BJ (cell line): Measurements from ENCODE around the gene FCRL6. TPM values are rescaled to one million over a fixed set of nuclear protein-coding genes. Genes with fewer than 3 reads are reported as not detected.

ENCODE experiments used
- CTCF ChIA-PET: fragments of 350-600 bp; formaldehyde crosslinking; extraction: SDS; loops from one replicate; lab custom pipeline; 2021; ENCODE audit warnings: antibody characterized with exemption, inconsistent platforms; lab: Yijun Ruan, JAX
- POLR2A ChIA-PET: fragments of 300-600 bp; sonication (Branson Sonifier 250); formaldehyde crosslinking; extraction: SDS; loops from one replicate; lab custom pipeline; 2021; ENCODE audit warnings: antibody characterized with exemption; lab: Charles Lee
- DNase-seq: peaks from one replicate; pipeline ENCODE4 v3.0.0-alpha.2; 2011; ENCODE audit warnings: low read depth
- H3K27me3 ChIP-seq: 2 replicates; pipeline ENCODE4 v1.6.0; 2011; ENCODE audit warnings: low read length; ENCODE audit not compliant: control insufficient read depth, insufficient read depth
- H3K36me3 ChIP-seq: 2 replicates; pipeline ENCODE4 v1.5.1; 2011; ENCODE audit warnings: low read length; ENCODE audit not compliant: control insufficient read depth, insufficient read depth
- H3K4me3 ChIP-seq: 2 replicates; pipeline ENCODE4 v1.5.1; 2011; ENCODE audit warnings: low read depth, mild to moderate bottlenecking, control low read depth, low read length
- polyA plus RNA-seq: library from polyadenylated mRNA; depleted of rRNA; stranded (reverse); fragments of >200 nt; gene quantifications from 2 replicates; pipeline ENCODE4 v1.2.3, GENCODE V29; 2011; rRNA removed
- small RNA-seq: library from RNA; depleted of rRNA; stranded (forward); fragments of <200 nt; gene quantifications from one replicate; pipeline ENCODE3, GENCODE V24; 2012; ENCODE audit warnings: low replicate concordance, low read depth; ENCODE audit not compliant: insufficient read length
- TF ChIP-seq, protein P1 (sequence below): IDR thresholded peaks from 2 replicates; pipeline ENCODE4 v1.5.1; 2011; ENCODE audit warnings: low read depth, mild to moderate bottlenecking, control low read depth, inconsistent platforms, low read length, moderate library complexity; ENCODE audit not compliant: insufficient read depth

The FCRL6 gene
- polyA plus RNA-seq, 1 experiment: not detected

DNA sequence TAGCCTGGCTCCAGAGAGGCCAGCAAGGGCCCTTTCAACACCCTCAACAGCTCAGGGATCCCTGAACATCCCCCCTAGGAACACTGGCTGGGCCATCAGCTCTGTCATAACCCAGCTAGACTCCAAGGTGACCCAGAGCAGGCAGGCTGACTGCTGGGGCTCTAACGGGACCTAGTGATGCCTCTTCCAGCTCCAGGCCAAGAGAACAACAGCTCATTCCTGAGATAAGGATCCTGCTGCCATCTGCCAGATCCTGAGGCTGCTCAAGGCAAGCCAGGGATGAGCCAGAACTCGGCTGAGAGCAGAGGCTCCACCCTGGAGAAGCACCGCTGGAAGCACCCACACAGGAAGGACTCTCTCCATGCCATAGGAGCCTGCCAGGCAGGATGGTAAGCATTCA is 58.3 kb downstream of the FCRL6 start:
- TF ChIP-seq, protein P1, sequence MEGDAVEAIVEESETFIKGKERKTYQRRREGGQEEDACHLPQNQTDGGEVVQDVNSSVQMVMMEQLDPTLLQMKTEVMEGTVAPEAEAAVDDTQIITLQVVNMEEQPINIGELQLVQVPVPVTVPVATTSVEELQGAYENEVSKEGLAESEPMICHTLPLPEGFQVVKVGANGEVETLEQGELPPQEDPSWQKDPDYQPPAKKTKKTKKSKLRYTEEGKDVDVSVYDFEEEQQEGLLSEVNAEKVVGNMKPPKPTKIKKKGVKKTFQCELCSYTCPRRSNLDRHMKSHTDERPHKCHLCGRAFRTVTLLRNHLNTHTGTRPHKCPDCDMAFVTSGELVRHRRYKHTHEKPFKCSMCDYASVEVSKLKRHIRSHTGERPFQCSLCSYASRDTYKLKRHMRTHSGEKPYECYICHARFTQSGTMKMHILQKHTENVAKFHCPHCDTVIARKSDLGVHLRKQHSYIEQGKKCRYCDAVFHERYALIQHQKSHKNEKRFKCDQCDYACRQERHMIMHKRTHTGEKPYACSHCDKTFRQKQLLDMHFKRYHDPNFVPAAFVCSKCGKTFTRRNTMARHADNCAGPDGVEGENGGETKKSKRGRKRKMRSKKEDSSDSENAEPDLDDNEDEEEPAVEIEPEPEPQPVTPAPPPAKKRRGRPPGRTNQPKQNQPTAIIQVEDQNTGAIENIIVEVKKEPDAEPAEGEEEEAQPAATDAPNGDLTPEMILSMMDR: no peak
- no peaks in the 10 kb centered on the region for H3K27me3 ChIP-seq
- no peak overlapping the region for H3K4me3 ChIP-seq
- ChIA-PET POLR2A (interaction anchor here (1.1 kb wide), 1 partner anchor 30 kb away, joined by 4 read pairs; no protein-coding TSS in a partner anchor), CTCF (no interaction called here)
- no peak for DNase-seq
- H3K36me3 ChIP-seq: no peaks in the 10 kb centered on the region

DNA sequence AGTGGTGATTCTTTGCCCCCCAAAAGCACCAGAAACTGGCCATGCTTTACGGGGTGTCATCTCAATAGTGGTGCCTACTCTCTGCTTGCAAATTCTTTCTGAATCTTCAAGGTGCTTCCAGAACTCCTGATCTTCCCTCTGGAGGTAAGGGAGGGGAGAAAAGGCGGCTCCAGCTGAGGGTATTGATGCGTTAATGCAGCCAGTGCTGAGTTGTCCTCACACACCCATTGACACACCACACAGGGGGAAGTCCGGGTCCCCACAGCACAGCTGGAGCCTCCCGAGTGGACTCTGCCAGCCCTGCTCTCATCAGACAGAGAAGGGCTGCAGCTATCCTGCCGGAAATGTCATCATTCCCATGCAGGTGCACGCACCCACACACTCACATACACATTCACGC is 59.1 kb downstream of the FCRL6 start:
- no peak for DNase-seq
- H3K4me3 ChIP-seq: no peak overlapping the region
- TF ChIP-seq, protein P1: no peak
- H3K27me3 ChIP-seq: no peaks in the 10 kb centered on the region
- POLR2A ChIA-PET: interaction anchor here (1.1 kb wide), 1 partner anchor 29 kb away, joined by 4 read pairs; no protein-coding TSS in a partner anchor
- H3K36me3 ChIP-seq: no peaks in the 10 kb centered on the region
- CTCF ChIA-PET: no interaction called here

GRCh38 chr1:159862031-159862430 is 59.9 kb downstream of the FCRL6 start:
- POLR2A ChIA-PET: no interaction called here
- DNase-seq: no peak
- Histone ChIP-seq H3K36me3 (no peaks in the 10 kb centered on the region), H3K27me3 (no peaks in the 10 kb centered on the region), H3K4me3 (no peak overlapping the region)
- CTCF ChIA-PET: interaction anchor here (0.6 to 0.9 kb wide), 3 partner anchors 29 to 1163 kb away, joined by 3 to 4 read pairs (median 3); no protein-coding TSS in a partner anchor
- TF ChIP-seq, protein P1: no peak

GRCh38 chr1:159862557-159862956 is 60.4 kb downstream of the FCRL6 start, which contains the start of gene VSIG8:
Gene VSIG8, minus strand, starts transcription at chr1:159862657. Its CDS starts 136 bp downstream, at chr1:159862521.
- TF ChIP-seq, protein P1: no peak
- POLR2A ChIA-PET: no interaction called here
- Histone ChIP-seq H3K36me3 (no peaks in the 10 kb centered on the region), H3K4me3 (no peak within 1 kb of the TSS), H3K27me3 (no peaks in the 10 kb centered on the region)
- DNase-seq: no peak
- CTCF ChIA-PET: interaction anchor here (0.7 to 0.9 kb wide), 3 partner anchors 12 to 64 kb away, joined by 3 to 4 read pairs (median 3); no protein-coding TSS in a partner anchor

DNA sequence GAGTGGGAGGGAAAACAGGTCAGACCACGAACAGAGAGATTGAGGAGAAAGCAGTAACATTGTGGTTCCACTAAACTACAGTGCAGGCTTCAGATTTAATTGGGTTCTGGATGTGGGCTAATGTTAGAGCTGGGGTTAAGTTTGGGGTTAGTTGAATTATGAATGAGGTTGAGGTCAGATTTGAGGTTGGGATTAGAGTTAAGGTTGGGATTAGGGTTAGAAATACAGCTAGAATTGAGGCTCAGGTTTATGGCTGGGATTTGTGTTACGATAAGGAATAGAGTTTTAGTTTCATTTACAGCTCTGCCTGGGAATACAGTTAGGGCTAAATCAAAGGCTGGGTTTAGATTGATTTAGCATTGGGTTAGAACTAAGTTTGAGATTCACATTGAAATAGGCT is 62.1 kb downstream of the FCRL6 start:
- Histone ChIP-seq H3K4me3 (no peak overlapping the region), H3K36me3 (no peaks in the 10 kb centered on the region), H3K27me3 (no peaks in the 10 kb centered on the region)
- no peak for DNase-seq
- POLR2A ChIA-PET: no interaction called here
- CTCF ChIA-PET: interaction anchor here (1.5 kb wide), 1 partner anchor 65 kb away, joined by 5 read pairs; no protein-coding TSS in a partner anchor
- TF ChIP-seq, protein P1: no peak

Small RNAs within 50 kb of the gene (small RNA-seq; reads per million reads assigned to genes)
- 0.63 reads per million for gene RF00570

Other genes with a start within 250 kb of the FCRL6 start
- gene APCS, start 214.5 kb upstream of the FCRL6 start, polyA plus RNA-seq: not detected in 2 replicates
- gene CRP, start 87.8 kb upstream of the FCRL6 start, polyA plus RNA-seq: not detected in 2 replicates
- gene DUSP23, start 21.4 kb upstream of the FCRL6 start, polyA plus RNA-seq: 16.0 and 22.8 TPM in 2 replicates
- gene SLAMF8, start 24.5 kb downstream of the FCRL6 start, polyA plus RNA-seq: 0.05 and 0.06 TPM in 2 replicates
- gene VSIG8, start 60.3 kb downstream of the FCRL6 start, polyA plus RNA-seq: not detected in 2 replicates
- gene CFAP45, start 97.8 kb downstream of the FCRL6 start, polyA plus RNA-seq: 0.56 TPM in 2 replicates
- gene TAGLN2, start 123.1 kb downstream of the FCRL6 start, polyA plus RNA-seq: 628 and 745 TPM in 2 replicates
- not detected in 2 replicates for gene IGSF9, start 143.3 kb downstream of the FCRL6 start, polyA plus RNA-seq
- gene SLAMF9, start 151.9 kb downstream of the FCRL6 start, polyA plus RNA-seq: not detected in 2 replicates
- 3.5 and 4.8 TPM in 2 replicates for gene PIGM, start 229.6 kb downstream of the FCRL6 start, polyA plus RNA-seq